ENCODE measurements around the gene ST3GAL3. TPM values are rescaled to one million over a fixed set of nuclear protein-coding genes. Genes with fewer than 3 reads are reported as not detected.
A peak's percentile ranks its signal among the peaks of the same experiment; 100 is the strongest.

The ST3GAL3 gene
- total RNA-seq, 1 donor from 2014 or later: 18.3 TPM

DNA sequence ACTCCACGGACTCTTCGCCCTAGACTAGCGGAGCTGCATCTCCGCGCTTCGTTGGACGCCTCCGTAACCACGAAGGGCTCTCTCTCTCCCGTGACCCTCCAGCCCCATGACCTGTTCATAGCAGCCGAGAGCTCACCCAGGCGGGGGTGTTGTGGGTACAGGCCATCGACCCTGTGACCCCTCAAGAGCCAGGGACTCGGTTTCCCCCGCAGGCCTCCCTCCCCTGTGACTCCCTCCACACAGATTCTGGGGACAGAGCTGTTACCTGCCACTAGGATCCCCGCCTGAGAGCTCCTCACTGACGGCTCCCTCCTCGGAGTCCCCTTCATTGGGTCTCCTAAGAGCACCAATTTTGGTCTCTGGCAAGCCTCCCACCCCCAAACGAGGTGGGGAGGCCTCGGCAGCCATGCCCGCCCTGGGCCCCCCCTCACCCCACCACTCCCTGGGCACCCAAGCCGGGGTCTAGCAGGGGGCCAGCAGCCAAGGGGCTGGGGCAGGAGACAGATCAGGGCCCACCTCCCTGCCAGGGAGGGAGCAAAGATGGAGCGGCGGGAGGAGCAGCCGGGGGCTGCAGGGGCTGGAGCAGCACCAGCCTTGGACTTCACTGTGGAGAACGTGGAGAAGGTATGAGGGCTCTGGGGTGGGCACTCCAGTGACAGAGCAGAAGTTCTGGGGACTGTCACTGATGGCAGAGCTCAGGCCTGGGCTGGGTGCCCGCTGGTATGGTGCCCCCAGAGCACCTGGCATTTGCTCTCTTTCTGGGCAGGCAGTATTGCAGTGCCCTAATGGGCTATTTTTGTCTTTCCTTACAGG is 239.9 kb downstream of the ST3GAL3 start:
- peak overlapping the region; percentile 98 for H3K4me3 ChIP-seq (ENCODE audit: low read depth, low read length)
- DNase-seq (ENCODE audit: low read depth): no peak
- TF ChIP-seq, protein P1, sequence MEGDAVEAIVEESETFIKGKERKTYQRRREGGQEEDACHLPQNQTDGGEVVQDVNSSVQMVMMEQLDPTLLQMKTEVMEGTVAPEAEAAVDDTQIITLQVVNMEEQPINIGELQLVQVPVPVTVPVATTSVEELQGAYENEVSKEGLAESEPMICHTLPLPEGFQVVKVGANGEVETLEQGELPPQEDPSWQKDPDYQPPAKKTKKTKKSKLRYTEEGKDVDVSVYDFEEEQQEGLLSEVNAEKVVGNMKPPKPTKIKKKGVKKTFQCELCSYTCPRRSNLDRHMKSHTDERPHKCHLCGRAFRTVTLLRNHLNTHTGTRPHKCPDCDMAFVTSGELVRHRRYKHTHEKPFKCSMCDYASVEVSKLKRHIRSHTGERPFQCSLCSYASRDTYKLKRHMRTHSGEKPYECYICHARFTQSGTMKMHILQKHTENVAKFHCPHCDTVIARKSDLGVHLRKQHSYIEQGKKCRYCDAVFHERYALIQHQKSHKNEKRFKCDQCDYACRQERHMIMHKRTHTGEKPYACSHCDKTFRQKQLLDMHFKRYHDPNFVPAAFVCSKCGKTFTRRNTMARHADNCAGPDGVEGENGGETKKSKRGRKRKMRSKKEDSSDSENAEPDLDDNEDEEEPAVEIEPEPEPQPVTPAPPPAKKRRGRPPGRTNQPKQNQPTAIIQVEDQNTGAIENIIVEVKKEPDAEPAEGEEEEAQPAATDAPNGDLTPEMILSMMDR (conservative IDR thresholded peaks at IDR 0.05; ENCODE audit: low read depth, low read length): no peak

DNA sequence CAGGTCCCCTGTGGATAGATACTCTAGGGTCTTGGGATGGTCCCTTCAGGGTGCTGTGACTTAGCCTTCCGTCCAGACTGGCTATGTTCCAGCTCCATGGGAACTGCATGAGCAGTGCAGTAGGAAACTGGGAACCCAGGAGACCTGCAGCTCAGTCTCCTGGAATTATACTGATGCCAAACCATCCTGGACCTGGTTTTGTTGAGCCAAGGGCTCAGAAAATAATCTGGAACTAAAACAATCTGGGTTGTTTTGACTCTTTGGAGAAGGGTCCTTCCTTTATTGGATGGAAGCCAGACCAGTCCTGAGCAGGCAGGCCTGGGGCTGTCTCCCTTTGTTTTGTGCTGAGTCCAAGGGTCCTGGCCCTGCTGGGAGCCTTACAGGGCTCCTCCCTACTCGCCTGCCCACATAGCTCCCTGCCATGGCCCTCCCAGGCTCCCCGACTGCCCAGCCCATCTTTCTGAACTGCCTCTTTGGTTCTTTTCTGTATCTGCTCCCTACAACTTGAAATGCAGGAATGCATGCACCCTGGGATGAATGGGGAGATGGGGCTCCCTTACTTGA is 240.6 kb downstream of the ST3GAL3 start:
- DNase-seq (ENCODE audit: low read depth): no peak
- H3K4me3 ChIP-seq (ENCODE audit: low read depth, low read length): peak overlapping the region; percentile 98
- TF ChIP-seq, protein P1 (conservative IDR thresholded peaks at IDR 0.05; ENCODE audit: low read depth, low read length): no peak

DNA sequence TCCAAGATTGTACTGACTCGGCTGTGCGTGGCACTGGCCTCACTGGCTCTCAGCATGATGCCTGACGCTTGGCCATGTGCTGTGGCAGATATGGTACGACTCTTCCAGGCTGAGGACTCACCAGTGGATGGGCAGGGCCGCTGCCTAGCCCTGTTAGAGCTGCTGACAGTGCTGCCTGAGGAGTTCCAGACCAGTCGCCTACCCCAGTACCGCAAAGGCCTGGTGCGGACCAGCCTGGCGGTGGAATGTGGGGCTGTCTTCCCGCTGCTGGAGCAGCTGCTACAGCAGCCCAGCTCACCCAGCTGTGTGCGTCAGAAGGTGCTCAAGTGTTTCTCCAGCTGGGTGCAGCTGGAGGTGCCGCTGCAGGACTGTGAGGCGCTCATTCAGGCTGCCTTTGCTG is 242.3 kb downstream of the ST3GAL3 start:
- DNase-seq (ENCODE audit: low read depth): no peak
- TF ChIP-seq, protein P1 (conservative IDR thresholded peaks at IDR 0.05; ENCODE audit: low read depth, low read length): no peak
- H3K4me3 ChIP-seq (ENCODE audit: low read depth, low read length): no peak overlapping the region

DNA sequence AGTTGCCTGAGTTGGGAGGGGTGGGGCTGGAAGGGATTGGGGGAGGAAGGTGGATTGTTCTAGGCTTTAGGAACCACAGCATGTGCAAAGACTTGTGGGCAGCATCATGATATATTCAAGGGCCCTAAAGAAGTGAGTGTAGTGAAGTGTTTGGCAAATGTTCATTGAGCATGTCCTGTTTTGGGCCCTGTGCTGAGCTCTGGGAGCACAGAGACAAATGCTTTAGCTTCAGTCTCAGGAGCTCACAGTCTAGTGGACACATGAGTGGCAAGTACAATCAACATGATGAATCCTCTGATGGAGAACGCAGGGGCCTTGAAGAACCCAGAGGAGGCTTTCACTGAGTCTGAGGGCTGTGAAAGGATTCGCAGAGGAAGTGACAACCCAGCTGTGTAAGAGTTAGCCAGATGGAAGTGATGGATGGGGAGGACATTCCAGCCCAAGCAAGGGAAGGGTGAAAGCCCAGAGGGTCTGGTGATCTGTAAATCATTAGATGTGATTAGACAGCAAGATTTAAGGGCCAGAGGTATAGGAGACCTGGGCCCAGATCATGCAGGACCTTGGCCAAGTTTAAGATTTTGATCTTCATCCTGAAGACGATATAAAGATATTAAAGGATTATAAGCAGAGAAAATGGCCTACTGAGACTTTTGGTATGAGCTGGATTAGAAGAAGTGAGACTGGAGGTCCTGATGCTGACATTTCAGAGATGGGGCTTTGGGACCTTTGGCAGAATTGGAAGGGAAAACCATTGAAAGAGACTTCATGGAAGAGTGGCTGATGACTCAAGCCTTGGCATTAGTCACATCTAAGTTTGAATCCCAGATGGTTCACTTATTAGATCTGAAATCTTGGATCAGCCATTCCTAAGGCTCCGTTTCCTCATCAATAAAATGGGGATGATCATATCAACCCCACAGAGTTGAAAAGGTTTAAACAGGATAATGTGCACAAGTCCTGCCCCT is 244.0 kb downstream of the ST3GAL3 start:
- peak; percentile 53 for DNase-seq (ENCODE audit: low read depth)
- no peak overlapping the region for H3K4me3 ChIP-seq (ENCODE audit: low read depth, low read length)
- TF ChIP-seq, protein P1 (conservative IDR thresholded peaks at IDR 0.05; ENCODE audit: low read depth, low read length): no peak

DNA sequence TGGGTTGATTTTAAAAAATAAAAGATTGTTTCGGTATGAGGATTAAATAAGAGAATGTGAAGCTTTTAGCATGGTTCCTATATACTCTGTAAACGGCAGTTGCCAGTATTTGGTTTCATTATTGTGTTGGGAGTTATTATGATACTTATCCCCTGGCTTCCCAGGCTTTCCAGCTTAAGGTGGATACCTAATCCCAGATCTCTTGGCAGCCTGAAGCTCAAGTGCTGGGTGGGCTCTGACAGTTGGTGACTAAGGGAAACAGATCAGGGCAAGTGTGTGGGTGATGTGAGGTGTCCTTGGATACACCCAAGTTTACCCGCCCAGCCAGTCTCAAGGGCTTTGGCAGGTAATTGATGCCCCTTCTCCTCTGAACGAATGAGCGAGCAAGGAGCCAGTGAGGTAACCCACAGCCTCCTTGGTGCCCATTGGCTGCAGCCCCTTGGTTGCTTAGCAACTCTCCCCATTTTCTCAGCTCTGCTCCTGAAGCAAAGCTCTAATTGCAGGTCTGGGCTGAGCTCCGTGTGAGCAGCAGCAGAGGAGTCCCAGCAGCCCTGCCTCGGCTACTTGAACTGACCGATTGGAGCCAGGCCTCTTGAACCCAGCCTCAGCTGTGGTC is 245.5 kb downstream of the ST3GAL3 start:
- TF ChIP-seq, protein P1 (conservative IDR thresholded peaks at IDR 0.05; ENCODE audit: low read depth, low read length): no peak
- H3K4me3 ChIP-seq (ENCODE audit: low read depth, low read length): no peak overlapping the region
- DNase-seq (ENCODE audit: low read depth): no peak

DNA sequence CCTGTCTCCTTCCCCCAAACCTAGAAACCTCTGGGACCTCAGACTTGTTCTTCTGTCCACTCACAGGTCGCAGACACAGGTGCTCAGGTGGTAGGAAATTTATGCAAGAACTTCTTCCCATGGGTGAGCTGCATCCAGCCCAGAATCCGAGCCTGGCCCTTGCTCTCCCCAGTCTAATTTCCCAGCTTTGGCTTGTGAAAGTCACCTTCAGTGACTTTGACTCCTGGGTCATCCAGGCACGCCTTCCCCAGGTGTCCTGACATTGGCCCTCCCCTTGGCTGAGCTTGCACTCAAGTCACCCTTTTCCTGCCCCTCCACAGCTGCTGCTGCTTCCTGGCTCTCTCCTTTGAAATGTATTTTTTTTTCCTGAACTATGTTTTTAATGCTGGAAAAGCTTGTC is 246.0 kb downstream of the ST3GAL3 start:
- no peak overlapping the region for H3K4me3 ChIP-seq (ENCODE audit: low read depth, low read length)
- no peak for DNase-seq (ENCODE audit: low read depth)
- TF ChIP-seq, protein P1 (conservative IDR thresholded peaks at IDR 0.05; ENCODE audit: low read depth, low read length): no peak

Data from epithelial cell of proximal tubule (primary cell).